OCI-LY7 (cell line): ENCODE measurements around the gene FBRSL1.

ENCODE experiments used
- CTCF ChIP-seq: fragments of 200-600 bp; sonication (generic); conservative IDR thresholded peaks from 2 replicates; pipeline ENCODE4 v1.5.1; 2014; ENCODE audit warnings: mild to moderate bottlenecking, antibody characterized with exemption, low read length, moderate library complexity, mixed read lengths
- EZH2phosphoT487 ChIP-seq: fragments of 200-600 bp; sonication (generic); IDR thresholded peaks from 2 replicates; pipeline ENCODE4 v1.6.1; 2018; ENCODE audit warnings: low read depth, borderline replicate concordance, mild to moderate bottlenecking, mixed run types, antibody characterized with exemption, low read length, moderate library complexity, mixed read lengths

GRCh38 chr12:132500856-132501180 lies 10.9 kb downstream of the FBRSL1 start:
- TF ChIP-seq CTCF, result no peak
- no peak for TF ChIP-seq EZH2phosphoT487
